Measurements from ENCODE around the gene IL10.

Gene IL10

DNA sequence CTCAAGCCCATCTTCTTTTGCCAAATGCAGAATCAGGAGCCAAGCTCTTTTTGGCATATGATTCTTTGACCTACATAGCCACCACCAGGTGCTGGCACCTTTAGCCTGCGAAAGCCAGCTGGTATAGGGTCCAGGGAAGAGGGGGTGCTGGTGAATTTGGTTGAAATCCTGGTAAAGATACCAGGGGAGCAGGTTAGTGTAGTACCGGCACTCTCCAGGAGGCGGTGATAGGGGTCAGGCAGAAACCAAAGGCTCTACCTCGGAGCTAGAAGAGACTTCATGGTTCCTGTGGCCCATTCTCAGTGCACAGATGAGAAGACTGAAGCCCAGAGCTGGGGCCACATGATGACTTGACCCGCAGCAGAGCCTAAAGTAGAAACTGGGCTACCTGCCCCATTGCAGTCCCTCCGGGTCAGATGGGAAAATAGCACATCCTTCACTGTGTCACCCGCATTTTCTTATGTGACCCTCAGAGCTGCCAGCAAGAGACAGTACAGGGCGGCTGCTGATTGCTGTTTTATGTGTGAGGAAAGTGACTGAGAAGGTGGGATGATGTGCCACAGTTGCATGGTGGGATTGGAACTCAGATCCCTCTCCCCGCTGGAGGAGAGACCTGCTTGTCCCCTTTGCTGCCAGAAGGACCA lies 37.7 kb downstream of the IL10 start:
- DNase-seq (ENCODE audit: low read depth in 2 of 2): peak; percentile 76 to 84

DNA sequence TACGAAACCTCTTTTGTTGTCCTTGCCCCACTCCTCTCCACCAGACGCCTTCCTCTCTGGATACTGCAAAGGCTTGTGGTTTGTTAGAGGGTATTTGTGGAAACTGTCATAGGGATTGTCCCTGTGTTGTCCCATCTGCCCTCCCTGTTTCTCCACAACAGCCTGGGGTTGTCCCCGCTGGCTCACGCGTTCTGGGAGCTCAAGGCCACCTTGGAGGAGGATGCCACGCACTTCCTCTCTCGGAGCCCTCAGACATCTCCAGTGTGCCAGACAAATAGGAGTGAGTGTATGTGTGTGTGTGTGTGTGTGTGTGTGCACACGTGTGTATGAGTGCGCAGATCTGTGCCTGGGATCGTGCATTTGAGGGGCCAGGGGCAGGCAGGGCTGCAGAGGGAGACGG lies 39.3 kb downstream of the IL10 start:
- no peak for DNase-seq (ENCODE audit: low read depth in 2 of 2)

DNA sequence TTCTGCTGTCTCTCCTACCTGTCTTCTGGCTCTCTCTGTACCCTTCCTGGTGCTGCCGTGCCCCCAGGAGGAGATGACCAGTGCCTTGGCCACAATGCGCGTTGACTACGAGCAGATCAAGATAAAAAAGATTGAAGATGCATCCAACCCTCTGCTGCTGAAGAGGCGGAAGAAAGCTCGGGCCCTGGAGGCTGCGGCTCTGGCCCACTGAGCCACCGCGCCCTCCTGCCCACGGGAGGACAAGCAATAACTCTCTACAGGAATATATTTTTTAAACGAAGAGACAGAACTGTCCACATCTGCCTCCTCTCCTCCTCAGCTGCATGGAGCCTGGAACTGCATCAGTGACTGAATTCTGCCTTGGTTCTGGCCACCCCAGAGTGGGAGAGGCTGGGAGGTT lies 39.8 kb downstream of the IL10 start:
- DNase-seq (ENCODE audit: low read depth in 2 of 2): no peak

DNA sequence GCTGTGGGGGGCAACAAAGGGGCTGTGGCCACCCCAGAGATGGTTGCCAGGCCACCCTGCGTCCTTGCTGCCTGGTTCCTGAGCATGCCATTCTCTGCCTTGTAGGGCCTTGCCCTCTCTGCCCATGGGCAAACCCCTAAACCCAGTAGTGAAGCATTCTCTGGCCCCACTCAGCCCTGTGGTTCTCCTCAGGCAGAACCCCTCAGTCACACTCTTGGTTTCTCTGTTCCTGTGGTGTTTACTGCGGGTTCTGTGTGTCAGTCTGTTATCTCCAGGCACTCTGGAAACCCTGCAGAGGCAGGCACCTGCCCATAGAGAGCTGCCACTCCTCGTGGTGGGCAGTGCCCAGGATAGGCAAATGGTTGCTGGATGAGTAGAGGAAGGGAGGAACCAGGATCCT lies 42.8 kb downstream of the IL10 start:
- no peak for DNase-seq (ENCODE audit: low read depth in 2 of 2)

DNA sequence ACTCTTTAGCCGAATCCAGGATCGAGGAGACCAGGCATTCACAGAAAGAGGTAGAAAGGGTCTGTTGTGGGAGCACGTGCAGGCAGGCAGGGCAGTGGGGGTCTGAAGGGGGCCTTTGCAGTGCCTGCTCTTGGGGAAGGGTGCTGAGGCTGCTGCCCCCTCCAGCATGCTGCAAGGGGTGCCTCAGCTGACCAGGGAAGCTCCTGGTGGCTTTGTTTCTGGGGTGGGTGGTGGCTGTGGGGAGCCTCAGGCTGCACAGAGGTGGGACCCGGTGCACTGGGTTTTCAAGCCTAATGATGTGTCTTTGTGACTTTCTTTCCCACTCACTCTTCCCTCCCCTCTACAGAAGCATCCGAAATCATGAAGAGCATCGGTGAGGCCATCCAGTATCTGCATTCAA lies 43.2 kb downstream of the IL10 start:
- no peak for DNase-seq (ENCODE audit: low read depth in 2 of 2)

DNA sequence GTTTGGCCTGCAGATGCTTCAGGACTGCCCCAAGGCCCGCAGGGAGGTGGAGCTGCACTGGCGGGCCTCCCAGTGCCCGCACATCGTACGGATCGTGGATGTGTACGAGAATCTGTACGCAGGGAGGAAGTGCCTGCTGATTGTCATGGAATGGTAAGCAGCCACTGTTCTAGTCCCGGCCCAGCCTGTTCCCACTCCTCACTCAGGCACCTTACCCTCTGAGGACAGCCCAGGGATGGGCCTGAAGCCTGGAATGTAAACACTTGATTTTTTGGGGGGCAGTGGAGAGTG lies 43.7 kb downstream of the IL10 start:
- DNase-seq (ENCODE audit: low read depth in 2 of 2): no peak

DNA sequence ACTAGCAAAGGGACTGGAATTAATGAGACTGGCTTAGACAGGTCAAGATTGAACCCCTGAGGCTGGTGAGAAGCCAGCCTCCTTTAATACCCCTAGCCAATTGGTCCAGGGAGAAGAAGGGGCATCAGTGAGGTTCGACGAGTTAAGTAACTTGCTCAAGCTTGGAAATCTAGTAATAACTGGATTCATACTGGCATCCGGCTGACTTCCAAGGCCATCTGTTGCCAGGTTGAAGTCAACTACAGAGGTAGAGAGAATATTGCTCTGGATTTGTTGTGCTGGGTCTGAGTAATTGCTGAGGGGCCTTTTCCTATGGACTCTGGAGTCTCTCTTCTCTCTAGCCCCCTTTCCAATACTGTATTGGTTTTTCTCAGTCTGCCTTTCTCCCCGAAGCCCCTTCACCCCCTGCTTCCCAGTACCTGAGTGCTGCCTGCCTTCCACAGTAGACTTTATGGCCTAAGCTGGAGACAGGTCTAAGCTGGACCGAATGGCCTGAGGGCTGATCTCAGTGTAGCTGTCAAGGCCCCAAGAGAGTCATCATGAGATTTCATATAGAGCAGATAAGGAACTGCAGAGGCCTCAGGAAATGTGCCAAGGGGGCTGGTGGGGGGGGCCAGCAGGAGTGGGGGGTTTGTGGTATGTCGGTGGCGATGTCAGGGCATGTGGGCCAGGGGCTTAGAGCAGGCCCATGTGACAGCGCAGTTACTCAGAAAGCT lies 44.2 kb downstream of the IL10 start:
- DNase-seq (ENCODE audit: low read depth in 2 of 2): no peak

DNA sequence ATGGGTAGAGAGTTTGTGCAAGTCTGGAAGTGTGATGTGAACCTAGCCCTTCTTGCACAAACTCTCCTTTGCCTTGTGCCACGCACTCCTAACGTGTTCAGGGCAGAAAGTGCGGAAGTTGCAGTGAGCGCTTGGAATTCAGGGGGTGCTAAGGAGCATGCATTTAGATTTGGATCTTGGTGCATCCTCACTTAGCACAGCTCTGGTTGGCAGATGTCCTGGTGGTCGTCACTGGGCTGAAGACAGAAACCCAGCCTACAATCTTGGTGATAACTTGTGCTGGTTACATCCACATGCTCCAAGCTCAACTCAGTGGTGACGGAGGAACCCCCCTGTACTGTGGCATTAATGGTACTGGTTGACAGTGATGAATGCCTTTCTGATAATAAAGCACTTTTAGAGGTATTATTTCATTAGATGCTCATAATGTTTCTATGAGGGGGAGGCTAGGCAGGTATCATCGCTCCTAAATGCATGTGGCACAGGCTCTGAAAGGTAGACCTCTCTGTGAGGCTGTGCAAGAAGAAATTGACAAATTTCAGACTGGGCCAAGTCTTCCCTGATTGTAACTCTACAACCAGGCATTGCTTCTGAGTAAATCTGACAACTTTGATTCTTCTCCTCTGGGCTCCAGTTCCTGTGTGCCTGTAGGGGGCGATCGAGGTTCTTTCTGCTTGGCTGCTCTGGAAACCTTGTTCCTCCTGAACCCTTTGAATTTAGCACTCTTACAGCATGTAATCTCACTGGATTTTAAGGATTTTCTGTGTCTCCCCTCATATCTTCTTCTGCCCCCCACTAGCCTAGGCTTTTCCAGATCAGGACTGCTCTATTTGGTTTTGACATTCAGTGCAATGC lies 47.0 kb downstream of the IL10 start:
- peak in 1 of 2 donors; percentile 63 for DNase-seq (ENCODE audit: low read depth in 2 of 2)

DNA sequence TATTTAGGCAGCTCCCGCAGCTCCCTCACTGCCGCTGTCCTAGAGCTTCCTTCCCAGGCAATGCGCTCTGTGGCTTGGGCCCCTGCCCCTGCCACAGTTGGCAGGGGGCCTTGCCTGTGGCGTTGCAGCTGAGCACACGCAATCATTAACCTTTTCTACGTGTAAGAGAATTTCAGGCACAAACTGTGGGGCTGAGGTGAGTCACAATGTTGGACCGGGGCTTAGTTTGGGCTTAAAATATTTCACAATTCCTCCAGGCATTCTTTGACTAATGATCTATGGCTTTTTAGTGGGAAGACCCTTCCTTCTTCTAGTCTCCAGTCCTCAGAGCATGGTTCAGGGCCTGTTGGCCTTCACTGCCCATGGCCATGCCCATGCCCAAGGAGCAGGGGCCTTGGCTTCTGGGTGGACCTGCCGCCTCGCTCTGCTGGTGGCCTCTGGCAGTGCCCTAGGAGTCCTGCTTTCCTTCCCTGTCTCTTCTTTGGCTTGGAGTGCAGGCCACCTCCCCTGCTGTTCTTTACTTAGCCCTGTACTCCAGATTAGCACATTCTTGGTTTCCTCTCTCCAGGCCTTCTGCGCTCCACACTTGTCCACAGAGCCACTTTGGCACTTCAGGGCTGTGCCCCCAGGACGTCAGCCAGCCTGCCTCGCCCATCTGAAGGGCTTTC lies 48.4 kb downstream of the IL10 start:
- no peak for DNase-seq (ENCODE audit: low read depth in 2 of 2)

DNA sequence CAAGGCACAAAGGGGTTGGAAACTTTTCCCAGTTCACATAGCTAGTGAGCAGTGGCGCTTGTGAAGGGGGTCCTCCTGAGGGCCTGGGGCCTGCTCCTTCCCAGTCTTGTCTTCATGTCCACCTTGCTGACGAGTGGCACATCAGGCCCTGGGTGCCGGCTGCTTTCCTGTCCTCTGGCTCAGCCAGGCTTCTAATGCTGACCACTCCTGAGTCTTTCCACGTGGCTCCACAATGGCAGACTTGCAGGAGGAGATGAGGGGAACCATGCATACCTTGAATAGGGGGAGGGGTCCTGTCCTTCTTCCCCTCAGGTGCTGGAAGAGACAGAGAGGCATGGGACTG lies 48.9 kb downstream of the IL10 start:
- DNase-seq (ENCODE audit: low read depth in 2 of 2): no peak

DNA sequence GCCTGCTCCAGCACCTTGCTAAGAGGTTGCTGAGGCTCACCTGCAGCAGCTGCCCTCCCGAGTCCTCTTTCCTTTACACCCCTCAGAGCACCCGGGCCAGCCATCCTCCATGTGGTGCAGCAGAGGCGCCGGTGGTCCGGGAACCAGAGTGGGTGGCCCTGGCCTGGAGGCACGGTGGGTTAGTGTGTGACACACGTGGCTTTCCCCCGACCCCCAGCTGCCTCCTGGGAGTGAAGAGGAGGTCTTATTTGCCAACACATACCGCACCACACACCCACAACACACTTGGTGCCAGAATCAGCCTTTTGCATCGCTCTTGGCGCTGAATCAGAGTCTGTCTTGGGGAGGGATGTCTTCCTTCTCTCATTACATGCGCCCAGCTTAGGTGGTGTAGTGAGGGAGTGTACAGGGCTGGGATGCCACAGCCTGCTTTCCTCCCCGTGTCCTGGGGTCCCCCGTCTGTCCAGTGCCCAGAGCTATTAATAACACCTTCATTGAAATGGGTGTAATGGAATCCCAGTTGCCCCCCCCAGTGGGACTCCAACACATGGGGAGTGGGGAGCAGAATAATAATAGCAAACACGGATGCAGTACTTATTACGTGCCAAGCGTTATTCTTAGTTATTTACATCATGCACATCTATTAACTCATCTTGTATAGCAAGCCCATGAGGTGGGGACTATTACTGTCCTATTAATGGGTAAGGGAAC lies 49.4 kb downstream of the IL10 start:
- DNase-seq (ENCODE audit: low read depth in 2 of 2): no peak

DNA sequence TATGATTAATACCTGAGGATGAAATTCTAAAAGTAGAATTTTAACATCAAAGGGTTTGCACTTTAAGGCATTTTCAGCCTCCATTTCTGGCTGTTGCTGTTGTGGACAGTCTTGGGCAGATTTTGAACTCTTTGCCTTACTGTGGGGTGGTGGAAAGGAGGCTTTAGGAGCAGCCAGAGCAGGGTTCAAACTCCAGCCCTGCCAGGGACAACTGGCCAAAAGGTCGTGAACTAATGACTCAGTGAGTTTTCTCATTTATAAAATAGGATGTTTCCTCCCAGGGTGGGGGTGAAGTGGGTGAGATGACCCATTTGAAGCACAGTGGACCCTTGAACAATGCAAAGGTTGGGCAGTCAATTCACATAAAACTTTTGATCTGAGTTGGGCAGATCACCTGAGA lies 50.8 kb downstream of the IL10 start:
- DNase-seq (ENCODE audit: low read depth in 2 of 2): no peak

DNA sequence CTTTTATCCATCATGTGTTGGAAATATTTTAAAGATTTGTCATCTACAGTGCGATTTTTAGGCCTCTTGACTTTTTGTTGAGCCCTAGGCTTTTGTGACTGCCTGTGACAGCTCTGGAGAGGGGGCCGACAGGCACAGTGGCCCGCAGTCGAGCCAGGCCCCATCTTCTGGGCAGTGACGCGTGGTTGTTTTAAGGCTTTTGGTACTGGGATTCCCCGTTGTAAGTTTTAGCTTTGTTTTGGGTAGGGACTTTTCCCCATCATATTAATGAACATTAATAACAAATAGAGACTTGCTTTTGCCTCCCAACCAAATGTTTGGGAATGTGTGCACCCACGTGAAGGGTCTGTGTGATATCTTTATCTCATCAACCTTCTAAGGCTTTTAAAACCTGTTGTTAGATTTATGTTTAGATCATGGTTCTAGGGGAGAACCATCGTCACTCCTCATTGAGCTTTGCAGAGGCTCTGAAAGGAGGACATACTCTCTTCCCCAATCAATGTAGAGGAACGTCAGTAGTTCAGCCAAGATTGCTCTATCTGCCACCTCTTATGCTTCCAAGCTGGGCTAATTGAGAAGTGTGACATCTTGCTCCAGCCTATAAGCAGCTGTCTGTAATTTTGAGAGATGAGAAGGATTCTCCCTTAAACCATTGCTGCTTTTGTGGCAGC lies 53.0 kb downstream of the IL10 start:
- no peak for DNase-seq (ENCODE audit: low read depth in 2 of 2)

DNA sequence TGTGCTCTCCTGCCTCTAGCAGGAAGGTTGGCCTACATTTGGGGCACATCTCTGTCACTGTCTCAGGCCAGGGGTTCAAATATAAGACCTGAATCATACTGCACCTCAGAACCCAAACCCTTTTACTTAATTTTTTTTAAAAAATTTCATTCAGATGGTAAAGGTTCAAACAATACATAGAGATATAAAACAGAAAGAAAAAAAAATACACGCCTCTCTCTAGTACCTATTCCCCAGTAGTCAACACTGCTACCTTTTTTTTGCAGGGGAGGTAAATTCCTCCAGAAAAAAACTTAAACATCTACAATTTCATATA lies 54.7 kb downstream of the IL10 start:
- no peak for DNase-seq (ENCODE audit: low read depth in 2 of 2)
